ENCODE data around the gene ZNF695.
"Not testable (repeated sequence)": the region's sequence is repeated elsewhere in the genome, so short reads cannot be mapped to it uniquely, and the experiment has no call there.

ZNF695 gene

GRCh38 chr1:247007511-247008405 is at the start of gene ZNF695:
TSS of gene ZNF695 (minus strand) at chr1:247008057. CDS start at chr1:247007908, 149 bp downstream.
- DNase-seq (ENCODE audit: low read depth in 1 of 2, low spot score in 1 of 2) = peak in 1 of 2 donors; percentile 14

DNA sequence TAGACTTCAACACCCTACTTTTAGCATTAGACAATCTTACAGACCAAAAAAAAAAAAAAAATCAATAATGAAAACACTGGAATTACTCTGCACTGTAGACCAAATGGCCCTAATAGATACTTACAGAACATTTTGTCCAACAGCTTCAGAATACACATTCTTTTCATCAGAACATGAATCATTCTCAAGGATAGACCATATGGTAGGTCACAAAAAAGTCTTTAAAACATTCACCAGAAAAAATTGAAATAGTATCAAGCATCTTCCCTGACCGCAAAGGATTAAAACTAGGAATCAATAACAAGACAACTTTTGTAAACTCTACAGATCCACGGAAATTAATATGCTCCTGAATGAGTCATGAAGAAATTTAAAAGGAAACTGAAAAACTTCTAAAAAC is 48.2 kb upstream of the ZNF695 start:
- DNase-seq (ENCODE audit: low read depth in 1 of 2, low spot score in 1 of 2) = no peak

DNA sequence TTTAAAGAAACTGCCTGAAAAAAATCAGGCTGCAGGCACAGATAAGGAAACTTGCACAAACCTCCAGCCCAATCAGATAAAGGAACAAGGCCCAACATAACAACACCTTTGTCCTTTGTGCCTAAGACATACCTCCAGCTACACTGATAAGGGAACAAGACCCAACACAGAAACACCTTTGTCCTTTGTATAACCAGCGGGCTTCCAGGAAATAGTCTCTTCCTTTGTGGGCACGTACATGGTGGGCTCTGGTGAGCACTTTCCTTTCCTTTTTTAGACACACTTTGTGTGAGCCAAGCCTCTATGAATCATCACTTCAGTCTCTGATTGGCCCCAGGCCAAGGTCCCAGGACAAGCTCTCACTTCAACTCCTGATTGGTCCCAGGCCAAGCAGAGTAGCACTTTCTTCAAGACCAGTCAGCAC is 47.1 kb upstream of the ZNF695 start:
- DNase-seq (ENCODE audit: low read depth in 1 of 2, low spot score in 1 of 2) = no peak

DNA sequence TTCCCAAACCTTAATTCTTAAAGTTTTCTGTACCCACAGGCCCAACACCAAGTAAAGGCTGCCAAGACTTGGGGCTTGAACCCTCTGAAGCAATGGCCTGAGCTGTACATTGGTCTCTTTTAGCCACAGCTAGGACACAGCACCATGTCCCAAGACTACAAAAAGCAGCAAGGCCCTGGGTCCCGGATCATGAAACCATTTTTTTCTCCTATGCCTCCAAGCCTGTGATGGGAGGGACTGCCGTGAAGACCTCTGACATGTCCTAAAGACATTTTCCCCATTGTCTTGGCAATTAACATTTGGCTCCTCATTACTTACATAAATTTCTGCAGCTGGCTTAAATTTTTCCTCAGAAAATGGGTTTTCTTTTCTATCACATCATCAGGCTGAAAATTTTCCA is 39.8 kb upstream of the ZNF695 start:
- no peak for DNase-seq (ENCODE audit: low read depth in 1 of 2, low spot score in 1 of 2)

DNA sequence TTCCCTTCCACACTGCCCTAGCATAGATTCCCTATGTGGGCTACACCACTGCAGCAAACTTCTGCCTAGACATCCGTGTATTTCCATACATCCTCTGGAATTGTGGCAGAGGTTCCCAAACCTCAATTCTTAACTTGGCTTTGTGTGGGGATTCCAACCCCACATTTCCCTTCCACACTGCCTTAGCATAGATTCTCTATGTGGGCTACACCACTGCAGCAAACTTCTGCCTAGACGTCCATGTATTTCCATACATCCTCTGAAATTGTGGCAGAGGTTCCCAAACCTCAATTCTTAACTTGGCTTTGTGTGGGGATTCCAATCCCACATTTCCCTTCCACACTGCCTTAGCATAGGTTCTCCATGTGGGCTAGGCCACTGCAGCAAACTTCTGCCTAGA is 39.4 kb upstream of the ZNF695 start:
- no peak for DNase-seq (ENCODE audit: low read depth in 1 of 2, low spot score in 1 of 2)

- no peak for DNase-seq (ENCODE audit: low read depth in 1 of 2, low spot score in 1 of 2)
These were observed 35.5 kb upstream of the ZNF695 start for GRCh38 chr1:247043406-247043805.

- DNase-seq (ENCODE audit: low read depth in 1 of 2, low spot score in 1 of 2) = no peak
These were observed 29.9 kb upstream of the ZNF695 start for GRCh38 chr1:247037511-247038320.

- DNase-seq (ENCODE audit: low read depth in 1 of 2, low spot score in 1 of 2) = not testable (repeated sequence)
These were observed 24.4 kb upstream of the ZNF695 start for GRCh38 chr1:247032306-247032705.

- DNase-seq (ENCODE audit: low read depth in 1 of 2, low spot score in 1 of 2) = not testable (repeated sequence)
These were observed 16.8 kb upstream of the ZNF695 start for GRCh38 chr1:247024658-247025057.

- no peak for DNase-seq (ENCODE audit: low read depth in 1 of 2, low spot score in 1 of 2)
These were observed 5.5 kb upstream of the ZNF695 start for GRCh38 chr1:247013391-247013790.

DNA sequence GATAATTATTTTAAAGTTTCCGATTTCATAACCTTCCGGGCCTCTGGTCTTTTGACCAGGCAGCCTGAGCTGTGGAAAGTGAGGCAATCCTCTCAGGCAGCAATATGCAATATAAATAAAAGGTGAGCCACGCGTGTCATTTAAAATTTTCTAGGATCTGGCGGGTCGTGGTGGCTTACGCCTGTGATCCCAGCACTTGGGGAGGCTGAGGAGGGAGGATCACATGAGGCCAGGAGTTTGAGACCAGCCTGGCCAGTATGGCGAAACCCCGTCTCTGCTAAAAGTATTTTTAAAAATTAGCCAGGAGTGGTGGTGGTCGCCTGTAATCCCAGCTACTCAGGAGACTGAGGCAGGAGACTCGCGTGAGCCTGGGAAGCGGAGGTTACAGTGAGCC is 546 bp upstream of the ZNF695 start:
- DNase-seq (ENCODE audit: low read depth in 1 of 2, low spot score in 1 of 2) = no peak

DNA sequence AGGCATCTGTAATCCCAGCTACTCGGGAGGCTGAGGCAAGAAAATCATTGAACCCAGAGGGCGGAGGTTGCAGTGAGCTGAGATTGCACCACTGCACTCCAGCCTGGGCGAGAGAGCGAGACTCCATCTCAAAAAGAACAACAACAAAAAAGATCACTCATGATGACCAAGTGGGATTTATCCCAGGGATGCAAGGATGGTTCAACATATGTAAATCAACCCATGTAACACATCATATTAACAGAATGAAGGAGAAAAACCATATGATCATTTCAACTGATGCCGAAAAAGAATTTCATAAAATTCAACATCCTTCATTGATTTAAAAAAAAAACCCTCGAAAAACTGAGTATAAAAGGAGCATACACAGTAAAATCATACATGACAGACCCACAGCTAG is 3.8 kb downstream of the ZNF695 start:
- not testable (repeated sequence) for DNase-seq (ENCODE audit: low read depth in 1 of 2, low spot score in 1 of 2)

- no peak for DNase-seq (ENCODE audit: low read depth in 1 of 2, low spot score in 1 of 2)
These were observed 18.0 kb downstream of the ZNF695 start for GRCh38 chr1:246989901-246990300.

GRCh38 chr1:246988316-246988715 is 19.5 kb downstream of the ZNF695 start:
- no peak for DNase-seq (ENCODE audit: low read depth in 1 of 2, low spot score in 1 of 2)

DNA sequence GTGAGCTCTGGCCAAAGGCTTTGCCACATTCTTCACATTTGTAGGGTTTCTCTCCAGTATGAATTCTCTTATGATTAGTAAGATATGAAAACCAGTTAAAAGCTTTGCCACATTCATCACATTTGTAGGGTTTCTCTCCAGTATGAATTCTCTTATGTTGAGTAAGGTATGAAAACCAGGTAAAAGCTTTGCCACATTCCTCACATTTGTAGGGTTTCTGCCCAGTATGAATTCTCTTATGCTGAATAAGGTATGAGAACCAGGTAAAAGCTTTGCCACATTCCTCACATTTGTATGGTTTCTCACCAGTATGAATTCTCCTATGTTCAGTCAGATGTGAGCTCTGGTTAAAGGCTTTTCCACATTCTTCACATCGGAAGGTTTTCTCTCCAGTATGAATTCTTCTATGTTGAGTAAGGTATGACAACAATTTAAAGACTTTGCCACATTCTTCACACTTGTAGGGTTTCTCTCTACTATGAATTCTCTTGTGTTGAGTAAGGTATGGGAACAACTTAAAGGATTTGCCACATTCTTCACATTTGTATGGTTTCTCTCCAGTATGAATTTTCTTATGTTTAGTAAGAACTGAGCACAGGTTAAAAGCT is 20.7 kb downstream of the ZNF695 start:
- no peak for DNase-seq (ENCODE audit: low read depth in 1 of 2, low spot score in 1 of 2)

GRCh38 chr1:246978785-246979184 is 29.1 kb downstream of the ZNF695 start:
- no peak for DNase-seq (ENCODE audit: low read depth in 1 of 2, low spot score in 1 of 2)

- no peak for DNase-seq (ENCODE audit: low read depth in 1 of 2, low spot score in 1 of 2)
These were observed 29.6 kb downstream of the ZNF695 start for GRCh38 chr1:246978281-246978680.

DNA sequence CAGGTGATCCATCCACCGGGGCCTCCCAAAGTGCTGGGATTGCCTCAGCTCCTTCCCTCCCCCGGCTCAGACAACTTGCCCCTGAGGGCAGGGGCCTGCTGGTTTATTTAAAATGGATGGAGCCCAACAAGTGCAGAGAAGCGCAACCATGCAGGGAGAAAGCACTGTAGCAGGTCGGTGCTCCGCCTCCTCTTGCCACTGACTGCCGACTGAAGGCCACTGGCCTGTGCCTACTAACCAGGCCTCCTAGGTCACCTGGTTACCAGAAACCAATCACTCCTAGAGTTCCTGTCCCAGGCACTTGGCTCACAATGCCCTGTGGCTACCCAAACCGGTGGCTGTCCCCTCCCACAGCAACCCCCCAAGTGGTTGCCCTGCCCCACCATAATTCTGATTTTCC is 35.9 kb downstream of the ZNF695 start:
- DNase-seq (ENCODE audit: low read depth in 1 of 2, low spot score in 1 of 2) = no peak

DNA sequence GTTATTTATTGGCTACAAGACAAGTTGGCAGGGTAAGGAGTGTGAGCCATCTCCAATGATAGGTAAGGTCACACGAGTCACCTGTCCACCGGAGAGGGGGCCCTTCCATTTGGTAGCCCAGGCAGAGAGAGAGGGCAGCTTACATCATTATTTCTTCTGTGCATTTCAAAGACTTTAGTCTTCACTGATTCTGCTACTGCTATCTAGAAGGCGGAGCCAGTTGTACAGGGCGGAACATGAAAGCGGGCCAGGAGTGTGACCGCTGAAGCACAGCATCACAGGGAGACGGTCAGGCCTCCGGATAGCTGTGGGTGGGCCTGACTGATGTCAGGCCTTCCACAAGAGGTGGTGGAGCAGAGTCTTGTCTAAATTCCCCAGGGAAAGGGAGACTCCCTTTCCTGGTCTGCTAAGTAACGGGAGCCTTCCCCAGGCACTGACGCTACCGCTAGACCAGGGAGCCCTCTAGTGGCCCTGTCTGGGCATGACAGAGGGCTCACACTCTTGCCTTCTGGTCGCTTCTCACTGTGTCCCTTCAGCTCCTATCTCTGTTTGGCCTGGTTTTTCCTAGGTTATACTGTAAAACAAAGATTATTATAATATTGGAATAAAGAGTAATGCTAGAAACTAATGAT is 36.7 kb downstream of the ZNF695 start:
- DNase-seq (ENCODE audit: low read depth in 1 of 2, low spot score in 1 of 2) = peak in 1 of 2 donors; percentile 10

- DNase-seq (ENCODE audit: low read depth in 1 of 2, low spot score in 1 of 2) = no peak
These were observed 38.2 kb downstream of the ZNF695 start for GRCh38 chr1:246969621-246970020.

DNA sequence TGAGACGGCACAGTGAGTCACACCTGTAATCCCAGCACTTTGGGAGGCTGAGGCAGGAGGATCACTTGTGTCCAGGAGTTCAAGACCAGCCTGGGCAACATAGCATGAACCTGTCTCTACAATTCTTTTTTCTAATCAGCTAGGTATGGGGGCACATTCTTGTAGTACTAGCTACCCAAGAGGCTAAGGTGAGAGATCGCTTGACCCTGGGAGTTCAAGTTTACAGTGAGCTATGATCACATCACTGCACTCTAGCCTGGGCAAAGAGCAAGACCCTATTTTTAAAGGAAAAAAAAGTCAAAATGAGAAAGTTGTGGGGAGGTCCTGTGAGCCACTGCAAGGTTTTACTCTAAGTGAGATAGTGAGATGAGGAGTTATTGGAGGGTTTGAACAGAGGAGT is 41.4 kb downstream of the ZNF695 start:
- DNase-seq (ENCODE audit: low read depth in 1 of 2, low spot score in 1 of 2) = no peak

All from stimulated activated CD4-positive, alpha-beta T cell treated with anti-CD3 and anti-CD28 coated beads, Interleukin-15, amount 100 ng/mL, for 1 hour (primary cell).